IPS DF 4.7 (cell line): ENCODE measurements around the gene SNAPIN.

ENCODE experiments used
- DNase-seq: peaks from one replicate; pipeline ENCODE4 v3.0.0-alpha.2; 2013; ENCODE audit warnings: low spot score; ENCODE audit errors: extremely low read depth

SNAPIN gene

DNA sequence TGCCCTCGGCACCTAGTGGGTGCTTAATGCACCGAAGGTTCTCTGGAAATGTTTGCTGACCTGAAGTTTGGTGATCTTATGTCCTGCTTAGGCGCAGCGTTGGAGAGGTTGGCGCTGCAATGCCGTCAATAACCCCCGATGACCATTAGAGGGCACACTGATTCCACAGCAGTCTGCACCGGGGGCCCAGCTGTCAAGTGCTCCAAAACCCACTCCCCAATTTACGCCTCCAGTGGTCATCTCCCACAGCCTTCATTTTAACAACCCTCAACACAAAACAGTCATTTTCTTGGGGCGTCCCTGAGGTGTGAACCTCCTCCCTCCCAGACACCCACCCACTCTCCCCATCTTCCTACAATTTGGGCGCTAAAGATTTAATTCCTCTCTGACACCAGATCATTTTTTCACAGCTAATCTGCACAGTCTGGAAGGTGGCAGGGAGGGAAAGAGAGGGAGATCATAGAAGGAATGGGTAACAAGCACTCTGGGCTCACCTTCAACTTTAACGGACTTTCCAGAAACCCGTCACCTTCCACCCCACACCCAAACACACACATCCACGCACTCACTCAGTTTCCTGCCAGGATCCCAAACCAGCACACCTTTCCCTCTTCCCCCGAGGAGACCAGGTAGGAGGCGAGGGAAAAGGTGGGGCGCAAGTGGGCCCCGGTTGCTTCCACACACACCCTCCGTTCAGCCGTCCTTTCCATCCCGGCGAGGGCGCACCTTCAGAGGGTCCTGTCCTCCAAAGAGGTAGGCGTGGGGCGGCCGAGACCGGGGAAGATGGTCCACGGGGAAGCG, 19.4 kb downstream of the SNAPIN start:
- no peak for DNase-seq

DNA sequence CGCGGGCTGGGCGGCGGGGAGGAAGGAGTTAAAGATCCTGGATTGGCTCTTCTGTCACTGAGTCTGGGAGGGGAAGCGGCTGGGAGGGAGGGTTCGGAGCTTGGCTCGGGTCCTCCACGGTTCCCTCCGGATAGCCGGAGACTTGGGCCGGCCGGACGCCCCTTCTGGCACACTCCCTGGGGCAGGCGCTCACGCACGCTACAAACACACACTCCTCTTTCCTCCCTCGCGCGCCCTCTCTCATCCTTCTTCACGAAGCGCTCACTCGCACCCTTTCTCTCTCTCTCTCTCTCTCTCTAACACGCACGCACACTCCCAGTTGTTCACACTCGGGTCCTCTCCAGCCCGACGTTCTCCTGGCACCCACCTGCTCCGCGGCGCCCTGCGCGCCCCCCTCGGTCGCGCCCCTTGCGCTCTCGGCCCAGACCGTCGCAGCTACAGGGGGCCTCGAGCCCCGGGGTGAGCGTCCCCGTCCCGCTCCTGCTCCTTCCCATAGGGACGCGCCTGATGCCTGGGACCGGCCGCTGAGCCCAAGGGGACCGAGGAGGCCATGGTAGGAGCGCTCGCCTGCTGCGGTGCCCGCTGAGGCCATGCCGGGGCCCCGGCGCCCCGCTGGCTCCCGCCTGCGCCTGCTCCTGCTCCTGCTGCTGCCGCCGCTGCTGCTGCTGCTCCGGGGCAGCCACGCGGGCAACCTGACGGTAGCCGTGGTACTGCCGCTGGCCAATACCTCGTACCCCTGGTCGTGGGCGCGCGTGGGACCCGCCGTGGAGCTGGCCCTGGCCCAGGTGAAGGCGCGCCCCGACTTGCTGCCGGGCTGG, 20.2 kb downstream of the SNAPIN start, which contains the start of gene NPR1:
NPR1 (plus strand) TSS at position 170 of the 818 bp plus-strand sequence; CDS start at position 591, 421 bp downstream.
- no peak for DNase-seq

DNA sequence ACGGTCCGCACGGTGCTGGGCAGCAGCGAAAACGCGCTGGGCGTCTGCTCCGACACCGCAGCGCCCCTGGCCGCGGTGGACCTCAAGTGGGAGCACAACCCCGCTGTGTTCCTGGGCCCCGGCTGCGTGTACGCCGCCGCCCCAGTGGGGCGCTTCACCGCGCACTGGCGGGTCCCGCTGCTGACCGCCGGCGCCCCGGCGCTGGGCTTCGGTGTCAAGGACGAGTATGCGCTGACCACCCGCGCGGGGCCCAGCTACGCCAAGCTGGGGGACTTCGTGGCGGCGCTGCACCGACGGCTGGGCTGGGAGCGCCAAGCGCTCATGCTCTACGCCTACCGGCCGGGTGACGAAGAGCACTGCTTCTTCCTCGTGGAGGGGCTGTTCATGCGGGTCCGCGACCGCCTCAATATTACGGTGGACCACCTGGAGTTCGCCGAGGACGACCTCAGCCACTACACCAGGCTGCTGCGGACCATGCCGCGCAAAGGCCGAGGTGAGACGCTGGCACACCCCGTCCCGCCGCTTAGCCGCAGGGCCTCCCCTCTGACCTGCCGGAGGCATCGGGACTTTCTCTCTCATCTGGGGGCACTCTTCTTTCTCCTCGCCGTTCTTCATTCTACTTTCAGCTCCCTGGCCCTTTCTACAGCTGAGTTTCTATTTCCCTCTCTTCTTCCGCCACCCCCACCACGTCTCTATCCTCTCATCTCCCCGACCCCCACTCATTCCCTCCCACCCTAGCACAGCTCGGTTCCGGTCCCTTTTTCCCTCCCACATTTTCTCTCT, 21.0 kb downstream of the SNAPIN start:
- no peak for DNase-seq

DNA sequence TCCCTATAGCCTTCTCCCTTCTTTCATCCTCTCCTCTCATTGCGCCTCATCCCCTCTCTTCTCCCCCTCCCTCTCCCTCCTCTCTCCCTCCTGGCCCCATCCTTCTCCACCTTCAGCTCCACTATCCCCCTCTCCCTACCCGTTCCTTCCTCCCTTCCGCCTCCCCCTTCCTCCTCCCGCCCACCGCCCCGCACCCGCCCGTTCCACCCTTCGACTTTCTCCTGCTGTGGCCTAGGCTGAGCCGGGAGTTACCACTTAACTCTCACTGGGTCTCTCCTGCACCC, 21.6 kb downstream of the SNAPIN start:
- DNase-seq, result no peak

DNA sequence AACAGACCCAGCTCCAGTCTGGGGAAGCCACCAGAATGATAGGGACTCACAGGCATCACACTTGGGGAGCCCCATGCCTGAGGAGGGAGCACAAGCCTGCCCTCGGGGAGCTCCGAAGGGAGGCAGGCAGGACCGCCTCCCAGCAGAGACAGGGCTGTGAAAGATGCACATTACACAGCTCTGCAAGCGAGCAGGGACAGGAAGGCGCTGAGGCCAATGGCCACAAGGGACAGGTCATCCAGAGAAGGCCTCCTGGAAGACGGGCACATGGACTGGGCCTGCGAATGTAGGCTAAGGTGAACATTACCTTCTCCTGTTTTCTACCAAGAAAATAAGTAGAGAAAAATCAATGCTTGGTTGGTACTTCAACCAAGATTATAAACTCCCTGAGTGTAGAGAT, 24.2 kb downstream of the SNAPIN start:
- no peak for DNase-seq

DNA sequence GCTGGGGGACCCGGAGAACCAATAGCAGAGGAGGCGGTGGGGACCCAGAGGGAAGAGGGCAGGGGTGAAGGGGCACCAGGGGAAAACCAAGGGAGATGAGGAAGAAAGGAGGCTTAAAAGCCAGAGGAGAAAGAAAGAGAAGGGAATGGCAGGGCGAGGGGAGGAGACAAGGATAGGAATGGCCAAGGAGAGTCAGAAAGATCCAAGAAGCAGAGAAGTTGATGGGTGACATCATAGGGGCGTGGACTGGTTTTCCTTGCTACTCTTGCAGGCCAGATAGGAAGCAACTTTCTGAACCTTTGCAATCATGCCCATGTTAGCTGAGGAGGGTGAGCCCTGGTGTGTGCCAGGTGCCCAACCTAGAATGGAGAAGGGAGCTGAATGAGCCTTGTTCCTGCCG, 25.4 kb downstream of the SNAPIN start:
- DNase-seq, result no peak

DNA sequence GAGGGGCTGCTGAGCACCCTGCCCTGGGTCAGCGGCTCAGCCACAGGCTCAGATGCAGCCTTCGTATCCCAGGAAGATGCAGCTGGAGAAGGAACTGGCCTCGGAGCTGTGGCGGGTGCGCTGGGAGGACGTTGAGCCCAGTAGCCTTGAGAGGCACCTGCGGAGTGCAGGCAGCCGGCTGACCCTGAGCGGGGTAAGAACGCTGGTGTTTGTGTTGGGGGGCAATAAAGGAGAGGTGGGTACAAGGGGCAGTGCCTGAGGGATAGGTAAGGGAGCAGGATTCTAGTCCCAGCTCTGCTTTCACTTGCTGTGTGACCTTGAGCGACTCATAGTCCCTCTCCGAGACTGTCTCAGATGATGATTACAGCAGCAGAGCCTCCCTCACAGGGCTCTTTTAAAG, 26.4 kb downstream of the SNAPIN start:
- DNase-seq, result no peak

DNA sequence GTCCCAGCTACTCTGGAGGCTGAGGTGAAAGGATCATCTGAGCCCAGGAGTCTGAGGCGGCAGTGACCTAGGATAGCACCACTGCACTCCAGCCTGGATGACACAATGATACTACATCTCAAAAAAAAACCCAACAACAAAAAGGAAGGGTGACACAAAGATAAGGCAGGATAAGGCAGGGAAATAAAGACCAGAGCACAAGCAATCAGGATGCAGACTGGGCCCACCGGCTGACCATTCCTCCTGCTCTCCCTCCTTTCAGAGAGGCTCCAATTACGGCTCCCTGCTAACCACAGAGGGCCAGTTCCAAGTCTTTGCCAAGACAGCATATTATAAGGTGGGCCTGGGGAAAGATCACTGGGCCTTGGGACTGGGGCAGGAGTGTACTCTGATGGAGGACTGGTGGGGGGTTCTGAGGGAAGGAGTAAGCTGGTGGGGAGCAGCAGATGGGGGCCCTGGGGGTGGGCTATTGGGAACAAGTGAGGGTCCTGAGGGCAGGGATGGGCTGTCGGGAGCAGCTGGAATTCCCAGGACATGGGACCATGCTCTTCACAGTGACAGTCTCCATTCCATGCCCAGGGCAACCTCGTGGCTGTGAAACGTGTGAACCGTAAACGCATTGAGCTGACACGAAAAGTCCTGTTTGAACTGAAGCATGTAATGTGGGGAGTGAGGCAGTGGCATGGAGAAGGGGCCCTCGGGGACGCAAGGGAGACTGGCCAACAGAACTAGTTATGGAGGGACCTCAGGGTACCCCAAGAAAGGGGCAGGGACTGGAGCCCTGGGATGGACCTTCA, 27.2 kb downstream of the SNAPIN start:
- no peak for DNase-seq

DNA sequence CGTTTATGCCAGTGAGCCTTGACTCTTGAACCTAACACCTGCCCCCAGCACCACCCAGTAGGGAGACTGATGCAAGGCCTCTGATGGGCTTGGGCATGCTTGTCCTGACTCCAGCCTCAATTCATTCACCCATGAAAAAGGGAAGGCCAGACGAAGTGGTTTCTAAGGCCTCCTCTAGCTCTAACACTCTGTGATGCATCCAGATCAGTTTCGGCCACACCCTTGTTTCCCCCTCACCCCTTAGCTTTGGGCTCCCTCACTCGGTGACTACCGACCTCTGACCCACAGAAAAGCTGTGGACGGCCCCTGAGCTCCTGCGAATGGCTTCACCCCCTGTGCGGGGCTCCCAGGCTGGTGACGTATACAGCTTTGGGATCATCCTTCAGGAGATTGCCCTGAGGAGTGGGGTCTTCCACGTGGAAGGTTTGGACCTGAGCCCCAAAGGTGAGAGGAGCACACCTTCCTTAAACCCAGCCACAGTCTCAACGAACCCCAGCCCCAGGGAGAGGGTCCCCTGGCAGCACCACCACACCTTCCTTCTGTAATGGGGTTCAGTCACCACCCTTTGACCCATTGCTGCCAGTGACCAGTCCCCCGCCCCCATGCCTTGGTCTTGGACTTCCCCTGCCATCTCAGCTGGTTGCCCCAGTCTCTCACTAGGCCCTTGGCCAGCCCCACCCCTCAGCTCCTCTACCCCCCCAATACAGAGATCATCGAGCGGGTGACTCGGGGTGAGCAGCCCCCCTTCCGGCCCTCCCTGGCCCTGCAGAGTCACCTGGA, 29.0 kb downstream of the SNAPIN start:
- DNase-seq, result no peak

DNA sequence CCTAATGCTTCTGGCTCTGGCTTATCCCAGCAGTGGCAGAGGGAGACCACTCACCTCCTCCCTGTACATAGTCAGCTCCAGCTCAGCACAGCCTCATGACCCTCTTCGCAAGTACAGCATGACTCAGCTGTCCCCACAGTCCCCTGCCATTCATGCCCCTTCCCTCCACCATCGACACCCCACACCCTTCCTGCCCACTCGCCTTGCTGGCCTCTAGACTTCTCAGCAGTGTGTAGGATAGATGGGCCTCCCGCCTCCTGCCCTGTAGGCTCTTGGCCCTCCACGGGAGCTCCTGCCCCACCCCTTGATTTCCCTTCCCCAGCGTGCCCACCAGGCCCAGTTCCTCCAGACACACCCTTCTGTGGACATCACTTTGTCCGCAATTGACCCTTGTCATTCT, 29.8 kb downstream of the SNAPIN start:
- DNase-seq, result no peak

DNA sequence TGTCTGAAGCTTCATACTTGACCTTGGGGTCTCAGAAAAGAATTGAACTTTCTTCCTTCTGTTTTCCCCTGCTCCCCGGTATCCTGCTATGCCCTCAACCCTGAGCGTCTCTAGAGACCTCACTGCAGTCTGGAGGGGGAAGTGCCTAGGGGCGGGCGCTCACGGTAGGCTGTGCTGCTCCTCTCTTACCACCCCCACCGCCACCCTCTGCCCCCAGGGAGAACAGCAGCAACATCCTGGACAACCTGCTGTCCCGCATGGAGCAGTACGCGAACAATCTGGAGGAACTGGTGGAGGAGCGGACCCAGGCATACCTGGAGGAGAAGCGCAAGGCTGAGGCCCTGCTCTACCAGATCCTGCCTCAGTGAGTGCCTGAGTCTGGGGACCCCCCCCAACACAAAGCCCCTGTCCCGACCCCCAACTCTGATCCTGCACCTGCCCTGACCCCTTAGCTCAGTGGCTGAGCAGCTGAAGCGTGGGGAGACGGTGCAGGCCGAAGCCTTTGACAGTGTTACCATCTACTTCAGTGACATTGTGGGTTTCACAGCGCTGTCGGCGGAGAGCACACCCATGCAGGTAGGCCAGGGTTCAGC, 30.3 kb downstream of the SNAPIN start:
- no peak for DNase-seq

DNA sequence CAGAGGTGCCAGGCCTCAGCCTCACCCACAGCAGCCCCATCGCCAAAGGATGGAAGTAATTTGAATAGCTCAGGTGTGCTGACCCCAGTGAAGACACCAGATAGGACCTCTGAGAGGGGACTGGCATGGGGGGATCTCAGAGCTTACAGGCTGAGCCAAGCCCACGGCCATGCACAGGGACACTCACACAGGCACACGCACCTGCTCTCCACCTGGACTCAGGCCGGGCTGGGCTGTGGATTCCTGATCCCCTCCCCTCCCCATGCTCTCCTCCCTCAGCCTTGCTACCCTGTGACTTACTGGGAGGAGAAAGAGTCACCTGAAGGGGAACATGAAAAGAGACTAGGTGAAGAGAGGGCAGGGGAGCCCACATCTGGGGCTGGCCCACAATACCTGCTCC, 35.0 kb downstream of the SNAPIN start:
- DNase-seq, result no peak

DNA sequence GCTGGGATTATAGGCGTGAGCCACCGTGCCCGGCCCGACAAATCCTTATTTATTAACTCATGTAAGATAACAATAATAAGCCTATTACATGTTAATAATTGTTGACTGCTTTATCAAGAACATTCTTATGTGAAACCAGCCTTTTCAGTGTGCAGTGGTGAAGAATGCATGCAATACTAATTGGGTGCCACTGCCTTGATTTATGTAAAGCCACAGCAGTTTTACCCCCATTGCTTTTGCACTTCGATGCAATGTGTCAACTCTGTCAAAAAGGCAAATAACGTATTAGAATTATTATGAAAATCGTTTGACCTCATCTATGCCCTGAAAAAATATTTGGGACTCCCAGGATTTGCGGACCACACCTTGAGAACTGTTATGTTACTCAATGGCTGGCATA, 38.2 kb downstream of the SNAPIN start:
- DNase-seq, result no peak

DNA sequence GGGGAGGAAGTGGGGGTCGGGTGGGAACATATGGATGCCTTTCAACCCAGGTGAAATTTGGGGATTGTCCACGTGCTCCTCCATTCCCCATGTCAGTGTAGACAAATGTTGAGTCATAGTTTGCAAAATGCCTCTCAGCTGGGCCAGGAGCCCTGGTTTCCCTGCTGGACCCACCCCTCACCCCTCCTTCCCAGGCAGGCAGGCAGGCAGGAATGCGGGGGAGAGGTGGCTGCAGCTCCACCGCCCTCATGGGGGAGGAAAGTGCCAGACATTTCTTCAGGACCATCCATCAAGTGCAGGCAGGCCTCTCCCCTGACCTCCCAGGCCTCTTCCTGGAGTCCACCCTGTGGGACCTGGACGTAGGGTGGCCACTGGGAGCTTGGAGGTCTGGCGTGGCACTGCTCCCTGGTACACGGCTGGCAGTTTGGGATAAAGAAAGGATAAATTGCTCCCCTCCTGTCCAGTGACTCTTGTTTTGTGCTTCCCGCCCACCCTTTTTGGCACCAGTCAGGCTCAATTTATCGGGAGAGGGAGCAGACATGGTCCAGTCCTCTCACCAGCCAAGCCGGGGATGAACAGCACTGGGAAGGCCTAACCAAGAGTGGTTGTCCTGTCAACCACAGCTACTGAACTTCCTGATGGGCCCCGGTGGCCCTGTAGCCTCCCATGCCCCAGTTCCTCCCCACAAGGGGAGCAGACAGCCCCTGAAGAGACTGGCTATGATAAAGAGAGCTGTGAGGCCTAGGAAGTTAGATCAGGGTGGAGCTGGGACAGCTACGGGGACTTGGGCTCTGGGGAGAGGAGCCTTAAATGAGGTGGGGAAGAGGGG, 38.9 kb downstream of the SNAPIN start:
- DNase-seq, result no peak

DNA sequence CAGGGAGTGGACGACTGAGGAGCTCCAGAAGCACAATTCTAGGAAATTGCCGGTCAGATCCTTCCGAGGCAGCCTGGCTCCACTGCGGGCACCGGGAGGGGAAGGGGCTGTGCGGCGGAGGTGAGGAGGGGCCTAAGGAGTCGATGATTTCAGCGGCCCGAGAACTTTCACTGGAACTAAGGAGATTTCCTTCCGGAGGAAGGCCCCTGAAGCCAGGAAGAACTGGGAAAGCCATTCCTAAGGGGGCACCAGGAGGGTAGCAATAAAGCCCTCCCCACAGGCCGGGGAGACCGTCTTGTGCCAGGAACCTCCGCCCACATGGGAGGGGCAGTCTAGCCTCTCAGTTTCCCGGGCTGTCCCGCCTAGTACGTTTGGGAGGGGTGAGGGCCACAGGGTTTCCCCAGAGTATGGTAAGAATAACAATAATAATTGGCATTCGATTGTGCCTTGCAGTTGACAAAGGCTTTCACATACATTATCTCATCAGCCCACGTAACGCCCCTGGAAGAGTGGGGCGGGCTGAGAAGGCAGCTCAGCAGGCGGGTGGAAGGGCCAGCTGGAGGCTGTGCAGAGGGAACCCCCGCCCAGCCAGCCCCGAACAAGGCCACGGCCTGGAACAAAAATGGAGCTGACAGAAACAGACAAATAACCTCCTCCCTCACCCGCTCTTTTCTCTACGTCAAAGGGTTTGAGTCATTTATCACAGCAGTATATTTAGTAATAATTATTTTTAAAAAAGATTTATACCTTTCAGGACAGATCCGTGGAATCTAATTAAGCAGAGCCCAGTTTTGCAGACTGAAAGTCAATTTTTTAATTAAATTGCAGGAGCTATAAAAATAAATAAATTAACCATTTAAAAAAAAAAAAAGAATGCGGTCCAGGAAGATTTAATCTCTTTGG, 39.8 kb downstream of the SNAPIN start:
- DNase-seq, result no peak

DNA sequence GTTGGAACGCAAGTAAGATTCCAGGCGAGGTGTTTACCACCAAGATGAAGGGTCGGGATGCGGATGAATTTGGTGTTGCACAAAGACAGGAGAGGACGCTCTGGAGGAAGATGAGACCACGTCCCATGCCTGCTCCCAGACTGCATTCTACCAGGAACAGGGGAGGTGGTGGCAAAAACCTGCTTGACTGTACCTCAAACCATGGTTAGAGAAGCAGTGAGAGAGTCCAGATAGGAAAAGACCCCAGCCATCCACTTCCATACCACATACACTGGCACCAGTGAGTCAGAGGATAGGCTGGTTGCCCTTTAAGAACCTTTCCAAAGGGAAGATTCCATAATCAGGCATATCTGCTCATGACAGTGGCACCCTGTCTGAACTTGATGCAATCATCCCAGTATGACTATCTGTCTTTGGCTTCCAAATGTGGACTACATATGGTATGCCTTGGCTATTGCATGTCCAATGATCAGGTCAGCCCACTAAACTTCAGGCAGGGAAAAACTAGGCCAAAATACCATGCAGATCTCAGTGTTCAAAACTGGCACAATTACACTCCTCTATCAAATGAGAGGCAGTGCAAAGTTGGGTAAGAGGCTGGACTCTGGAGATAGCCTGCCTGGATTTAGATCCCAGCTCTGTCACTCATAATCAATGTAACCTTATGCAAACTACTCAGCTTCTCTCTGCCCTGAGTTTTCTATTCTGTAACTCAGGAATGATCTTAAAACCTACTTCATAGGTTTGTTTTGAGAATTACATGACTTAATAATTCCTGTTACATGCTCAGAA, 40.6 kb downstream of the SNAPIN start:
- DNase-seq, result no peak

DNA sequence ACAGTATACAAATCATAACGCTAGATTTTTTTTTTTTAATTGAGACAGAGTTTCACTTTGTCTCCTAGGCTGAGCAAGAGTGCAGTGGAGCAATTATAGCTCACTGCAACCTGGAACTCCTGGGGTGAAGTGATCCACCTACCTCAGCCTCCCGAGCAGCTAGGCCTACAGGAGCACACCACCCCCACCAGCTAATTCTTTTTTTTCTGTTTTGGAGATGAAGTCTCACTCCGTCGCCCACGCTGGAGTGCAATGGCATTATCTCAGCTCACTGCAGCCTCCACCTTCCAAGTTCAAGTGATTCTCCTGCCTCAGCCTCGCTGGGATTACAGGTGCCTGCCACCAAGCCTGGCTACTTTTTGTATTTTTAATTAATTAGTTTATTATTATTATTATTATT, 41.3 kb downstream of the SNAPIN start:
- DNase-seq, result no peak
